ENCODE results near the gene GTSF1L. TPM values are rescaled to one million over a fixed set of nuclear protein-coding genes. Genes with fewer than 3 reads are reported as not detected.
A peak's percentile ranks its signal among the peaks of the same experiment; 100 is the strongest.

The GTSF1L gene
- total and polyA plus RNA-seq, 9 of the 15 experiments (the other 6 are each of a cell fraction or from before 2014, with no cell fraction given), result not detected

DNA sequence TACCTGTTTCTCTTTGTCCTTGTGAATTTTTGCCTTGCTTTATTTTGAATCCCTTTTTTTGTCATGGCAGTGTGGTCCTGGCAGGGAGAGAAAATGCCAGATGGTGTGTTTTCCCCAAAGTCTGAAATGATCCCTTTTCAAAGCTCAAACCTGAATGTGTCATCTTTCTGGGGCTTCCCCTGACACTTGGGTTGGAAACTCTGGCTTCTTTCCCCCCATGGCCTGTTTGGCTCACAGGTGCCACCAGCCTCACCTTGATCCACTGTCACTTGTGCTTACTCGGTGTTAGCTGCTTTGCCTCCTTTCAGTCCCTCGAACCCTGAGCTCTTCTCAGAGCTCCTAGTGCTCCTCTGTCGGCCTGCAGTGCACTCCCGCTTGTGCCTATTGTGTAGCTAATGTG, 37.6 kb downstream of the GTSF1L start (continued):
- TF ChIP-seq RBM22 (IDR thresholded peaks at IDR 0.05; ENCODE audit: low read depth, low read length, poor library complexity, severe bottlenecking) (no peak), SIX5 (IDR thresholded peaks at IDR 0.05; ENCODE audit: borderline replicate concordance in 1 of 2, insufficient read depth in 1 of 2, low read depth in 1 of 2, low read length in 2 of 2) (no peak)

- CTCF ChIA-PET (ENCODE audit: low intra/inter-chr PET ratio), result interaction anchor here (0.6 kb wide), 1 partner anchor 11 kb away, joined by 3 read pairs; no protein-coding TSS in a partner anchor
- no peak for FAIRE-seq
- H3K9ac ChIP-seq (ENCODE audit: insufficient read depth in 1 of 2, low read depth in 2 of 2, low read length in 2 of 2), result no peak overlapping the region
- TF ChIP-seq GTF2A2 (tag; IDR thresholded peaks at IDR 0.05) (no peak), FOXA3 (CRISPR knock-in tag; conservative IDR thresholded peaks at IDR 0.05 in 1 of 2, IDR thresholded peaks at IDR 0.05 in 1 of 2) (no peak), PYGO2 (tag; IDR thresholded peaks at IDR 0.05) (no peak), MAFK (IDR thresholded peaks at IDR 0.05; ENCODE audit: low read length) (no peak), ZNF408 (CRISPR knock-in tag; IDR thresholded peaks at IDR 0.05; ENCODE audit: low read depth) (no peak), CREB1 (IDR thresholded peaks at IDR 0.05) (no peak), CREB1 (CRISPR knock-in tag; IDR thresholded peaks at IDR 0.05) (no peak), NCOA4 (IDR thresholded peaks at IDR 0.05; ENCODE audit: partially characterized antibody) (no peak), ZNF780A (CRISPR knock-in tag; IDR thresholded peaks at IDR 0.05) (no peak)
- TF ChIP-seq, protein P1, sequence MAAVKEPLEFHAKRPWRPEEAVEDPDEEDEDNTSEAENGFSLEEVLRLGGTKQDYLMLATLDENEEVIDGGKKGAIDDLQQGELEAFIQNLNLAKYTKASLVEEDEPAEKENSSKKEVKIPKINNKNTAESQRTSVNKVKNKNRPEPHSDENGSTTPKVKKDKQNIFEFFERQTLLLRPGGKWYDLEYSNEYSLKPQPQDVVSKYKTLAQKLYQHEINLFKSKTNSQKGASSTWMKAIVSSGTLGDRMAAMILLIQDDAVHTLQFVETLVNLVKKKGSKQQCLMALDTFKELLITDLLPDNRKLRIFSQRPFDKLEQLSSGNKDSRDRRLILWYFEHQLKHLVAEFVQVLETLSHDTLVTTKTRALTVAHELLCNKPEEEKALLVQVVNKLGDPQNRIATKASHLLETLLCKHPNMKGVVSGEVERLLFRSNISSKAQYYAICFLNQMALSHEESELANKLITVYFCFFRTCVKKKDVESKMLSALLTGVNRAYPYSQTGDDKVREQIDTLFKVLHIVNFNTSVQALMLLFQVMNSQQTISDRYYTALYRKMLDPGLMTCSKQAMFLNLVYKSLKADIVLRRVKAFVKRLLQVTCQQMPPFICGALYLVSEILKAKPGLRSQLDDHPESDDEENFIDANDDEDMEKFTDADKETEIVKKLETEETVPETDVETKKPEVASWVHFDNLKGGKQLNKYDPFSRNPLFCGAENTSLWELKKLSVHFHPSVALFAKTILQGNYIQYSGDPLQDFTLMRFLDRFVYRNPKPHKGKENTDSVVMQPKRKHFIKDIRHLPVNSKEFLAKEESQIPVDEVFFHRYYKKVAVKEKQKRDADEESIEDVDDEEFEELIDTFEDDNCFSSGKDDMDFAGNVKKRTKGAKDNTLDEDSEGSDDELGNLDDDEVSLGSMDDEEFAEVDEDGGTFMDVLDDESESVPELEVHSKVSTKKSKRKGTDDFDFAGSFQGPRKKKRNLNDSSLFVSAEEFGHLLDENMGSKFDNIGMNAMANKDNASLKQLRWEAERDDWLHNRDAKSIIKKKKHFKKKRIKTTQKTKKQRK (IDR thresholded peaks at IDR 0.05; ENCODE audit: borderline replicate concordance, low read depth, low read length), result no peak
- peaks cover 68% of the 10 kb centered on the region for H3K36me3 ChIP-seq (ENCODE audit: control insufficient read depth, insufficient read depth, low read length)
- 94% methylated on average over 12 of the region's 13 CpGs for WGBS (ENCODE audit: insufficient coverage, low coverage, missing lambda C conversion rate)
- H2AFZ ChIP-seq (ENCODE audit: low read depth, low read length), result no peak overlapping the region
- POLR2A ChIA-PET, result interaction anchor here (0.6 to 1.3 kb wide), 3 partner anchors 96 to 228 kb away, joined by 3 read pairs; partner anchors contain the start of gene IFT52
- no peak overlapping the region for H3K4me2 ChIP-seq (ENCODE audit: insufficient read depth, low read length)
- ATAC-seq, result no peak
- H3K9me3 ChIP-seq (replicated peaks; ENCODE audit: control insufficient read depth, insufficient read depth, low read depth, low read length), result no peaks in the 10 kb centered on the region
- H3K27me3 ChIP-seq (ENCODE audit: control insufficient read depth in 2 of 2, insufficient read depth in 2 of 2, low read length in 2 of 2), result no peaks in the 10 kb centered on the region
- DNase-seq (ENCODE audit: extremely low read depth in 1 of 4, low spot score in 3 of 4), result peak in 1 of 4 experiments; percentile 5
- no peak overlapping the region for H3K4me3 ChIP-seq
- in situ Hi-C loops (cut with MboI) (no loop called here), intact Hi-C loops (cut with micrococcal nuclease) (no loop called here)
- peaks cover 13% of the 10 kb centered on the region; the same call in 1 of the 2 replicates for H4K20me1 ChIP-seq (replicated peaks; ENCODE audit: control insufficient read depth, insufficient read depth, low read length)
- peaks cover 16 to 23% of the 10 kb centered on the region in 2 experiments; a peak in 4 of 5 replicates for H3K4me1 ChIP-seq (replicated peaks in 1 of 2; ENCODE audit: control insufficient read depth in 2 of 2, insufficient read depth in 2 of 2, low read length in 2 of 2)
- no peak overlapping the region for H3K27ac ChIP-seq (ENCODE audit: extremely low read depth, low read depth, low read length)
- H3K79me2 ChIP-seq (ENCODE audit: control insufficient read depth, insufficient read depth, low read length), result no peaks in the 10 kb centered on the region
- BruUV-seq (replicated peaks), result no TSS peak
- no peaks in the 10 kb centered on the region for H3K9me1 ChIP-seq (ENCODE audit: control insufficient read depth, insufficient read depth, low read length)
Observed at GRCh38 chr20:43686820-43687219, 40.0 kb downstream of the GTSF1L start.
